Ovary (tissue), 9 donors: Measurements from ENCODE around the gene PIGU. TPM values are rescaled to one million over a fixed set of nuclear protein-coding genes. Genes with fewer than 3 reads are reported as not detected.

Source experiments
- DNase-seq, 5 donors: peaks; one replicate each; pipeline ENCODE4 v3.0.0-alpha.2; 2019 to 2020
- H3K27ac ChIP-seq, 2 donors: fragments of 200-600 bp; one replicate each; pipeline versions ENCODE4 v1.5.1 to v1.8.0; 2019 to 2022
- H3K27me3 ChIP-seq: fragments of 200-600 bp; one replicate; pipeline ENCODE4 v1.8.0; 2022
- H3K36me3 ChIP-seq: fragments of 200-600 bp; sonication (generic); one replicate; pipeline ENCODE4 v1.5.1; 2019
- H3K4me1 ChIP-seq: one replicate; pipeline ENCODE4 v1.8.1; 2013; ENCODE audit warnings: mild to moderate bottlenecking, moderate library complexity; ENCODE audit not compliant: insufficient read depth
- H3K4me3 ChIP-seq: fragments of 200-600 bp; sonication (generic); one replicate; pipeline ENCODE4 v1.5.1; 2017
- H3K9me3 ChIP-seq, 2 donors: fragments of 200-600 bp in 1 of 2; sonication (generic) in 1 of 2; one replicate each; pipeline versions ENCODE4 v1.5.1 to v1.8.1; 2013 to 2019; ENCODE audit warnings: mild to moderate bottlenecking in 1 of 2, moderate library complexity in 1 of 2
- EP300 ChIP-seq: sonication (generic); formaldehyde crosslinking; IDR thresholded peaks from one replicate; pipeline ENCODE4 v1.6.1; 2017; ENCODE audit warnings: antibody characterized with exemption
- POLR2A ChIP-seq: fragments of 450-650 bp; IDR thresholded peaks from one replicate; pipeline ENCODE4 v1.6.1; 2017; ENCODE audit warnings: antibody characterized with exemption, mild to moderate bottlenecking, moderate library complexity
- WGBS, 3 donors: extraction: QIAGEN DNeasy Blood & Tissue Kit in 1 of 3; methylation state at CpG; one replicate each; pipeline versions ENCODE4 v1.1.5 to v1.1.7; 2013 to 2017; 5-methylcytosine and 5-hydroxymethylcytosine counted together
- intact Hi-C, 4 donors: fragments of 100-400 bp; cut with DNase I; formaldehyde crosslinking; loops; one replicate each; pipeline versions ENCODE4 v1.11.0 to v1.15.1; 2022 to 2023
- polyA plus RNA-seq, 2 donors: library from polyadenylated mRNA; stranded (reverse); fragments of 200-250 nt in 1 of 2; fragments of 350-450 nt in 1 of 2; fragmentation: Illumina TruSeq in 1 of 2; extraction: RNeasy Lipid Tissue Mini Kit (QIAGEN cat#74804) in 1 of 2; gene quantifications; one replicate each; pipeline ENCODE4 v1.2.3, GENCODE V29; 2013 to 2014
- small RNA-seq: library from RNA; depleted of rRNA; stranded (forward); fragments of <200 nt; gene quantifications from one replicate; pipeline ENCODE3, GENCODE V24; 2016
- total RNA-seq, 7 donors: library from RNA; depleted of rRNA in 2 of 7; stranded (reverse); fragments of >200 nt in 2 of 7; fragmentation: NEBNext Ultra II Directional in 3 of 7; extraction: Animal tissue kit (Norgen Biotek cat#: 25700) in 3 of 7; gene quantifications; one replicate each; pipeline versions ENCODE4 v1.1.0 to v1.2.4, GENCODE V29; 2016 to 2023
- TF ChIP-seq, protein P1 (sequence below), 3 donors: fragments of 450-650 bp in 2 of 3; fragments of 200-600 bp in 1 of 3; IDR thresholded peaks; one replicate each; pipeline versions ENCODE4 v1.5.1 to v1.8.0; 2016 to 2022; ENCODE audit warnings: antibody characterized with exemption in 3 of 3, mild to moderate bottlenecking in 1 of 3
- donor health status: DM: no; HTN: no; CAD: no; lungs with moderate emphysema.
- donor health status: DM: no; HTN: no; CAD: no.
- donor health status: Bipolar disorder and iron deficiency.
- donor health status: DM: yes; HTN: yes; CAD: no.
- donor health status: DM: no; HTN: no; CAD: no.
- donor health status: DM: yes; HTN: yes; CAD: no.

PIGU gene
- total and polyA plus RNA-seq, 9 donors: 14.4 to 61.4 (median 20.9) TPM

DNA sequence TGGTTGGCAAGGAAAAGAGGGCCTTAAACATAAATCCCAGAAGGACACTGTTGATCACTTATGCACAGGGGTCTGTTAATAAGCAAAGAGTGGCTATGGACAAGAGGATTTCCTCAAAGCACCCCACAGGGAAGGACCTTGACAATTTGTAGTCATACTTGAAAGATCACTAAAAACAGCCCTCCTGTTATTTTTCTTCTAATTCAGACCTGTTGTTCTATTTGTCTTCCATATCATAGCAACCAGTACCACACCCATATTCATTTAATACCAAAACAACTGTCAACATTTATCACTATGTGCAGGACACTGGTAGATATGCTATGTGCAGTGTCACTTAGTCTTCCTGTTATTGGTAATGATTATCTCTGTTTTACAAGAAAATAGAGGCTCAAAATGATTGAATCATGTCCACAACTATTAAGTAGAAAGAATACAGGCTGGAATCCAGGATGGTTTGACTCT lies 163.9 kb downstream of the PIGU start:
- no peak overlapping the region for H3K27ac ChIP-seq
- no peak overlapping the region for H3K4me3 ChIP-seq
- intact Hi-C loops: no loop called here

DNA sequence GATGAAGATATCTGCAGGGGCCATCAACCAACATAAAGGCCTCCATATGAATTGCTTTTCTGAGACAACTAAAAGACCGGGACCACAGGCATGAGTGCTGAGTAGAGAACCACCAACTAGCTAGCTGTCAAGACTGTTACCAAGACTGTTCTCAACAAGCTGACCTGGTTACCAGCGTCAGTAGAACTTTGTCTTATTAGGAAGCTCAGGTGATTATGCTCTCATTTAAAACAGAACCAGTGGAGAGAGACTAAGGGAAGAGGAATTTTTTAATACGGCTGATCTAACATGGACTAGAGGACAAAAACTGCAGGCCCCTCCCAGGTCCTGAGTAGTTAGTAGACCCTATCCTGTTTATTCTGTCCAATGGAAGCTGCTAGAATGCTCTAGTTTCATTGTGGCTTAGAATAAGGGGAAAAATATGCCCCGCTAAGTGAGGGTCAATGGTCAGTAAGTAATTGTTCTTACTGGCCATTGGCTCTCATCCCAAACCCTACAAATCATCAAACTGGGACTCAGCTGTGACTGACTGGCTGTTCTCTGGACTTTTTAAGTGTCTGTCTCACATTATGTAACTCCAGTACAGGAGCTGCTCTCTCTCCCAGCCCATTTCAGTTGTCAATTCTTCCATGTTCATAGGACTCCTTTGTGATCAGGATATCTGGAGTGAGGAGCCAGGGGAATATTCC lies 164.5 kb downstream of the PIGU start:
- no peak for DNase-seq
- no peak overlapping the region for H3K4me3 ChIP-seq
- peaks cover 3% of the 10 kb centered on the region for H3K4me1 ChIP-seq
- WGBS, 3 donors: 86 to 92% (median 91%) methylated on average over 4 of the region's 4 CpGs
- H3K36me3 ChIP-seq: no peaks in the 10 kb centered on the region
- intact Hi-C loops: no loop called here
- no peak overlapping the region for H3K27ac ChIP-seq
- TF ChIP-seq, protein P1, sequence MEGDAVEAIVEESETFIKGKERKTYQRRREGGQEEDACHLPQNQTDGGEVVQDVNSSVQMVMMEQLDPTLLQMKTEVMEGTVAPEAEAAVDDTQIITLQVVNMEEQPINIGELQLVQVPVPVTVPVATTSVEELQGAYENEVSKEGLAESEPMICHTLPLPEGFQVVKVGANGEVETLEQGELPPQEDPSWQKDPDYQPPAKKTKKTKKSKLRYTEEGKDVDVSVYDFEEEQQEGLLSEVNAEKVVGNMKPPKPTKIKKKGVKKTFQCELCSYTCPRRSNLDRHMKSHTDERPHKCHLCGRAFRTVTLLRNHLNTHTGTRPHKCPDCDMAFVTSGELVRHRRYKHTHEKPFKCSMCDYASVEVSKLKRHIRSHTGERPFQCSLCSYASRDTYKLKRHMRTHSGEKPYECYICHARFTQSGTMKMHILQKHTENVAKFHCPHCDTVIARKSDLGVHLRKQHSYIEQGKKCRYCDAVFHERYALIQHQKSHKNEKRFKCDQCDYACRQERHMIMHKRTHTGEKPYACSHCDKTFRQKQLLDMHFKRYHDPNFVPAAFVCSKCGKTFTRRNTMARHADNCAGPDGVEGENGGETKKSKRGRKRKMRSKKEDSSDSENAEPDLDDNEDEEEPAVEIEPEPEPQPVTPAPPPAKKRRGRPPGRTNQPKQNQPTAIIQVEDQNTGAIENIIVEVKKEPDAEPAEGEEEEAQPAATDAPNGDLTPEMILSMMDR (IDR thresholded peaks at IDR 0.05): no peak
- TF ChIP-seq POLR2A (no peak), EP300 (no peak)
- H3K27me3 ChIP-seq: no peaks in the 10 kb centered on the region
- H3K9me3 ChIP-seq: no peaks in the 10 kb centered on the region

More for the DNA sequence above, 163.9 kb downstream of the PIGU start:
- H3K27me3 ChIP-seq: no peaks in the 10 kb centered on the region
- TF ChIP-seq, protein P1 (IDR thresholded peaks at IDR 0.05): no peak
- no peak for TF ChIP-seq POLR2A
- no peak for TF ChIP-seq EP300
- H3K36me3 ChIP-seq: no peaks in the 10 kb centered on the region
- H3K9me3 ChIP-seq: no peaks in the 10 kb centered on the region
- H3K4me1 ChIP-seq: peaks cover 3% of the 10 kb centered on the region
- DNase-seq: no peak

DNA sequence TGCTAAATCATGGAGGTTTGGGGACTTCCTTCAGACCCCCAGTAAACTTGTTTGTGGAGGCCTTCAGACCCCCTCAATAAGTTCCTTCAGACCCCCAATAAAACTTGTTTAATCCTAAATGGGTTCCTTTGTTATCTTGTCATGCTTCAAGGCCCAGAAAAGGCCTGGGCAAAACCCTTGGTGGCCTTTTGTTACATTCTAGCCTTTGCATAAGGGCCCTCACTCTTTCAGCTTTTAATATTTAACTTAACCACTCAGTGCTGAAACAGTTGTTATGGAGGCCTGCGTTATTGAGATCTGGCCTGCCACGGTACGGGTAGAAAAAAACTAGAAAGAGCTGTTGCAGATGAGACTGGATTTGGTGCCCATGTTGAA lies 165.0 kb downstream of the PIGU start:
- H3K4me1 ChIP-seq: peaks cover 3% of the 10 kb centered on the region
- no peaks in the 10 kb centered on the region for H3K9me3 ChIP-seq
- no peaks in the 10 kb centered on the region for H3K27me3 ChIP-seq
- 96 to 97% (median 96%) methylated on average over 3 of the region's 3 CpGs for WGBS, 3 donors
- no peak overlapping the region for H3K27ac ChIP-seq
- no peak for DNase-seq
- TF ChIP-seq, protein P1 (IDR thresholded peaks at IDR 0.05): no peak
- H3K36me3 ChIP-seq: no peaks in the 10 kb centered on the region
- H3K4me3 ChIP-seq: no peak overlapping the region
- intact Hi-C loops: no loop called here

DNA sequence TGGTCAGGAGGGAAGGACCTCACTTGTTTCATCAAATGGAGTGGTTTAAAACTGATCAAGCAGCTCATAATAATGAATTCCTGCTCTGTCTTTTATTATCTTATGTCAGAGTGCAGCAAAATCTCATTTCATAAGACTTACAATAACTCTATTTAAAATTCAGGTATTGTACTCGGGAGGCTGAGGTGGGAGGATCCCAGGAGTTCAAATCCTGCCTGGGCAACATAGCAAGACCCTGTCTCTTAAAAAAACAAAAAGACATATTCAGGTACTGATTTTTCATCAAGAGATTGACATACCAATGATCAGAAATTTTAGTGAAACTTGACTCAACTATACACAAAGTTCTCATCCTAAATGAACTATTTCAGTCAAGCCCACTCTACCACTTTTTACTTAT lies 166.3 kb downstream of the PIGU start:
- intact Hi-C loops: no loop called here
- no peaks in the 10 kb centered on the region for H3K27me3 ChIP-seq
- H3K9me3 ChIP-seq: no peaks in the 10 kb centered on the region
- H3K27ac ChIP-seq: no peak overlapping the region
- WGBS, 3 donors: 88 to 90% (median 89%) methylated on average over 1 of the region's 1 CpG
- no peak for TF ChIP-seq POLR2A
- TF ChIP-seq EP300: no peak
- no peaks in the 10 kb centered on the region for H3K36me3 ChIP-seq
- DNase-seq: no peak
- H3K4me1 ChIP-seq: peaks cover 3% of the 10 kb centered on the region
- no peak overlapping the region for H3K4me3 ChIP-seq

Small RNA genes within 50 kb of the gene (small RNA-seq; reads per million reads assigned to genes)
- gene AL118520.1 (not detected), gene RF00019 (not detected)

Other genes starting within 250 kb of the PIGU start
- 100 to 1,000 TPM in 6 of 7 donors, 10 to 100 TPM in 1; 79.9 to 128 (median 121) TPM for gene DYNLRB1, start 160.7 kb downstream of the PIGU start, total RNA-seq
- 100 to 1,000 TPM; 151 to 319 TPM for gene DYNLRB1, start 160.7 kb downstream of the PIGU start, polyA plus RNA-seq
- 10 to 100 TPM; 27.2 to 66.1 (median 36.0) TPM for gene MAP1LC3A, start 118.4 kb downstream of the PIGU start, total RNA-seq
- 10 to 100 TPM in 1 of 2 donors, 1 to 10 TPM in 1; 3.4 to 57.2 TPM for gene MAP1LC3A, start 118.4 kb downstream of the PIGU start, polyA plus RNA-seq
- gene TP53INP2, start 27.3 kb upstream of the PIGU start, total RNA-seq: 10 to 100 TPM in 4 of 7 donors, 1 to 10 TPM in 3; 4.9 to 16.0 (median 13.3) TPM
- 10 to 100 TPM in 1 of 2 donors, 1 to 10 TPM in 1; 6.9 to 50.3 TPM for gene TP53INP2, start 27.3 kb upstream of the PIGU start, polyA plus RNA-seq
- gene NCOA6, start 148.6 kb upstream of the PIGU start, total RNA-seq: 10 to 100 TPM; 10.5 to 31.7 (median 23.9) TPM
- gene NCOA6, start 148.6 kb upstream of the PIGU start, polyA plus RNA-seq: 10 to 100 TPM; 14.0 to 28.6 TPM
- 10 to 100 TPM; 16.9 to 30.3 (median 19.5) TPM for gene GGT7, start 195.8 kb upstream of the PIGU start, total RNA-seq
- 10 to 100 TPM in 1 of 2 donors, 1 to 10 TPM in 1; 4.4 to 15.5 TPM for gene GGT7, start 195.8 kb upstream of the PIGU start, polyA plus RNA-seq
- gene ACSS2, start 199.5 kb upstream of the PIGU start, total RNA-seq: 10 to 100 TPM; 26.8 to 42.6 (median 39.1) TPM
- gene ACSS2, start 199.5 kb upstream of the PIGU start, polyA plus RNA-seq: 10 to 100 TPM; 25.3 to 59.7 TPM